Testis (tissue), 2 donors: ENCODE measurements around the gene LAMP1.

Source experiments
- POLR2A ChIP-seq: fragments of 450-650 bp; IDR thresholded peaks from one replicate; pipeline ENCODE4 v1.6.1; 2017; ENCODE audit warnings: antibody characterized with exemption, mild to moderate bottlenecking, moderate library complexity
- TF ChIP-seq, protein P1 (sequence below), 3 experiments: fragments of 450-650 bp in 2 of 3; fragments of 200-600 bp in 1 of 3; sonication (generic) in 1 of 3; IDR thresholded peaks; one replicate each; pipeline ENCODE4 v1.5.1; 2016 to 2019; ENCODE audit warnings: antibody characterized with exemption in 3 of 3, mild to moderate bottlenecking in 2 of 3, moderate library complexity in 1 of 3

DNA sequence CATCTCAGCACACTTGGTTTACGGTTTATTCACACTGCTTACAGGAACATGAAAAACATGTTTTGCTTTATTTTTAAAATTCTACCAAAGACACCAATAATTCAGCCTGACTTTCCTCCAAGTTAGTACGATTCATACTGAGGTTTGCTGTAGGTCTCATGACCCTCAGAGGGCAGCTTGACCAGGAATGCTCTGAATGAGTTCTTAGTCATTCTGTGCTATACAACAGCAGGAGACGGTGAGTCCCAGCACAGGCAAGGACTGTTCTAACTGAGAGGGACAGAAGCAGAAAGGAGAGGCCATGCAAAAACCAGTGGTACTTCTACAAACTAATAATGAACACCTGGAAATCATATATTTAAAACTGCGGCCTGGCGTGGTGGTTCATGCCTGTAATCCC, 60.5 kb downstream of the LAMP1 start:
- TF ChIP-seq, protein P1, sequence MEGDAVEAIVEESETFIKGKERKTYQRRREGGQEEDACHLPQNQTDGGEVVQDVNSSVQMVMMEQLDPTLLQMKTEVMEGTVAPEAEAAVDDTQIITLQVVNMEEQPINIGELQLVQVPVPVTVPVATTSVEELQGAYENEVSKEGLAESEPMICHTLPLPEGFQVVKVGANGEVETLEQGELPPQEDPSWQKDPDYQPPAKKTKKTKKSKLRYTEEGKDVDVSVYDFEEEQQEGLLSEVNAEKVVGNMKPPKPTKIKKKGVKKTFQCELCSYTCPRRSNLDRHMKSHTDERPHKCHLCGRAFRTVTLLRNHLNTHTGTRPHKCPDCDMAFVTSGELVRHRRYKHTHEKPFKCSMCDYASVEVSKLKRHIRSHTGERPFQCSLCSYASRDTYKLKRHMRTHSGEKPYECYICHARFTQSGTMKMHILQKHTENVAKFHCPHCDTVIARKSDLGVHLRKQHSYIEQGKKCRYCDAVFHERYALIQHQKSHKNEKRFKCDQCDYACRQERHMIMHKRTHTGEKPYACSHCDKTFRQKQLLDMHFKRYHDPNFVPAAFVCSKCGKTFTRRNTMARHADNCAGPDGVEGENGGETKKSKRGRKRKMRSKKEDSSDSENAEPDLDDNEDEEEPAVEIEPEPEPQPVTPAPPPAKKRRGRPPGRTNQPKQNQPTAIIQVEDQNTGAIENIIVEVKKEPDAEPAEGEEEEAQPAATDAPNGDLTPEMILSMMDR (IDR thresholded peaks at IDR 0.05) = no peak
- no peak for TF ChIP-seq POLR2A
